ENCODE data around the gene SCGB1A1. TPM values are rescaled to one million over a fixed set of nuclear protein-coding genes. Genes with fewer than 3 reads are reported as not detected.

The SCGB1A1 gene
- total RNA-seq, 4 donors from 2014 or later, result not detected

GRCh38 chr11:62466444-62466843 is 47.6 kb downstream of the SCGB1A1 start:
- DNase-seq (ENCODE audit: low spot score in 2 of 2), result no peak
- no peaks in the 10 kb centered on the region for H3K36me3 ChIP-seq
- no peaks in the 10 kb centered on the region for H3K27me3 ChIP-seq
- H3K9me3 ChIP-seq, result no peaks in the 10 kb centered on the region
- H3K4me1 ChIP-seq, result peaks cover 19% of the 10 kb centered on the region
- TF ChIP-seq POLR2A (IDR thresholded peaks at IDR 0.05) (no peak), CTCF (IDR thresholded peaks at IDR 0.05) (no peak), EP300 (IDR thresholded peaks at IDR 0.05) (no peak), POLR2AphosphoS5 (IDR thresholded peaks at IDR 0.05) (no peak)
- no peak overlapping the region for H3K4me3 ChIP-seq
- H3K27ac ChIP-seq, result no peak overlapping the region
- 82% methylated on average over 2 of the region's 2 CpGs for WGBS

- Histone ChIP-seq H3K36me3 (no peaks in the 10 kb centered on the region), H3K9me3 (no peaks in the 10 kb centered on the region), H3K27ac (no peak overlapping the region), H3K27me3 (no peaks in the 10 kb centered on the region), H3K4me3 (no peak overlapping the region), H3K4me1 (peaks cover 6% of the 10 kb centered on the region)
- WGBS, result 75% methylated on average over 2 of the region's 2 CpGs
- DNase-seq (ENCODE audit: low spot score in 2 of 2), result no peak
- no peak for TF ChIP-seq POLR2A (IDR thresholded peaks at IDR 0.05)
- no peak for TF ChIP-seq POLR2AphosphoS5 (IDR thresholded peaks at IDR 0.05)
- TF ChIP-seq EP300 (IDR thresholded peaks at IDR 0.05), result no peak
- TF ChIP-seq CTCF (IDR thresholded peaks at IDR 0.05), result no peak
Observed at GRCh38 chr11:62468577-62468976, 49.7 kb downstream of the SCGB1A1 start.

DNA sequence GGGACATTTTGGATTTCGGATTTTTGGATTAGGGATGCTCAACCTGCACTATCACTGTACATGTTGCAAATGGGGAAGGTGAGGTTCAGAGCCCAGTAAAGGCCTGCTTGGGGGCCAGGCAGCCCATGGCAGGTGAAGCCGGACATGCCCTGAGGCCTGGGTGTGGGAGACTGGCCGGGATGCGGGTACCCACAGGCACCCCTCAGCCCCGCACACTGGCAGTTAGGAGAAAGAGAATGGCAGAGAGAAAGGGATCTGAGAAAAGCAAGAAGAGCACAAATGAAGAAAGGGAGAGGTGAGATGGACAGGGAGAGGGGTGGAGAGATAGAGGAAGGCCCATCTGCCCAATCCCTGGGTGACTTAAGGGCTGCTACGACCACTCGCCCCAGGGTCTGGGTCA is 52.8 kb downstream of the SCGB1A1 start:
- DNase-seq (ENCODE audit: low spot score in 2 of 2), result no peak
- Histone ChIP-seq H3K27ac (no peak overlapping the region), H3K4me3 (no peak overlapping the region), H3K9me3 (no peaks in the 10 kb centered on the region), H3K36me3 (no peaks in the 10 kb centered on the region), H3K27me3 (no peaks in the 10 kb centered on the region), H3K4me1 (peaks cover 6% of the 10 kb centered on the region)
- 95% methylated on average over 7 of the region's 7 CpGs for WGBS
- TF ChIP-seq EP300 (IDR thresholded peaks at IDR 0.05) (no peak), CTCF (IDR thresholded peaks at IDR 0.05) (no peak)

DNA sequence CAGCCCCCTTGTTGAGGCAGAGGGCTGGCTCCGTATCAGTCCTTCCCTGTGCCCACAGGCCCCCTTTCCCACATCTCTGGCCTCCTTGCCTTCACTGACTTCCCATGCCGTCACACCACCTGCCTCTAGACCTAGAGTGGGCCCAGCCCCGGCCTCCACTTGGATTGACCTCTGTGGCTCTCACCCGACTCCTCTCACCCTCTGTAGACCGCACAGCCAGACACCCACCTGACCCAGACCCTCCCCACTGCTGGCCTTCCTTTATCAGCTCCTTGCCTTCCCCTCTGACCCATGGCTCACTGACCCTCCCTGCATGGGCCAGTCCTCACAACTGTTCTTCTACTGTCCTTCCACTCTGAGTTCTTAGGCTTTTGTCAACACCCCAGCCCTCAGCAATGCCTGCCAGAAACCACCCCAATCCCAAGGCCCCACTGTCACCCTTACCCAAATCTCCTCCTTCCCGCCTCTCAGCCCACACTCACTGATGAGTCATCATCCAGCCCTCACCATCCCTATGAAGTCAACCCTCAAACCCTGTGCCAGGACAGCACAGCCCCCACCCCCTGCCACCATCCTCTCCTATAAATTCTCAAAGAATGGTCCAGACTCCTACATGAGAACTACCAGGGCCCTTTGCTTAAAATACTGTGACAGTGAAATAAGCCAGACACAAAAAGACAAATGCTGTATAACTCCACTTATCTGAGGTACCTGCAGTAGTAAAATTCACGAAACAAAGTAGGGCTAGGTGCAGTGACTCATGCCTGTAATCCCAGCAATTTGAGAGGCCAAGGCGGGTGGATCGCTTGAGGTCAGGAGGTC is 53.4 kb downstream of the SCGB1A1 start:
- no peak for DNase-seq (ENCODE audit: low spot score in 2 of 2)
- TF ChIP-seq POLR2AphosphoS5 (IDR thresholded peaks at IDR 0.05) (no peak), EP300 (IDR thresholded peaks at IDR 0.05) (no peak), POLR2A (IDR thresholded peaks at IDR 0.05) (no peak), CTCF (IDR thresholded peaks at IDR 0.05) (no peak)
- Histone ChIP-seq H3K9me3 (no peaks in the 10 kb centered on the region), H3K4me3 (no peak overlapping the region), H3K27ac (no peak overlapping the region), H3K36me3 (no peaks in the 10 kb centered on the region), H3K4me1 (peaks cover 6% of the 10 kb centered on the region), H3K27me3 (no peaks in the 10 kb centered on the region)
- WGBS, result 78% methylated on average over 9 of the region's 9 CpGs

Other genes starting within 250 kb of the SCGB1A1 start
- gene SCGB1D1, start 228.8 kb upstream of the SCGB1A1 start, total RNA-seq, result not detected
- gene SCGB2A1, start 210.4 kb upstream of the SCGB1A1 start, total RNA-seq, result 10 to 100 TPM in 1 of 4 donors, 1 to 10 TPM in 3; 3.9 to 37.4 (median 6.2) TPM
- gene SCGB1D2, start 176.8 kb upstream of the SCGB1A1 start, total RNA-seq, result 1,000 to 10,000 TPM in 1 of 4 donors, 100 to 1,000 TPM in 3; 278 to 1,370 (median 516) TPM
- gene SCGB2A2, start 148.9 kb upstream of the SCGB1A1 start, total RNA-seq, result 1,000 to 10,000 TPM in 3 of 4 donors, 100 to 1,000 TPM in 1; 737 to 2,318 (median 1,548) TPM
- gene SCGB1D4, start 120.0 kb upstream of the SCGB1A1 start, total RNA-seq, result not detected
- gene ASRGL1, start 81.6 kb upstream of the SCGB1A1 start, total RNA-seq, result 10 to 100 TPM in 1 of 4 donors, 1 to 10 TPM in 3; 2.5 to 10.5 (median 5.2) TPM
- 1,000 to 10,000 TPM; 1,174 to 1,475 (median 1,322) TPM for gene AHNAK, start 127.8 kb downstream of the SCGB1A1 start, total RNA-seq
- 1,000 to 10,000 TPM; 1,221 to 2,946 (median 2,495) TPM for gene EEF1G, start 154.9 kb downstream of the SCGB1A1 start, total RNA-seq
- 10 to 100 TPM in 3 of 4 donors, 1 to 10 TPM in 1; 8.0 to 16.3 (median 12.5) TPM for gene TUT1, start 172.5 kb downstream of the SCGB1A1 start, total RNA-seq
- gene MTA2, start 182.8 kb downstream of the SCGB1A1 start, total RNA-seq, result 100 to 1,000 TPM; 107 to 125 (median 110) TPM
- 10 to 100 TPM; 43.1 to 74.8 (median 55.8) TPM for gene EML3, start 193.7 kb downstream of the SCGB1A1 start, total RNA-seq
- 1 to 10 TPM in 3 of 4 donors, under 1 TPM in 1; 0.80 to 4.9 (median 2.3) TPM for gene ROM1, start 194.2 kb downstream of the SCGB1A1 start, total RNA-seq
- gene B3GAT3, start 203.0 kb downstream of the SCGB1A1 start, total RNA-seq, result 10 to 100 TPM; 29.9 to 54.1 (median 40.6) TPM
- 100 to 1,000 TPM in 2 of 4 donors, 10 to 100 TPM in 2; 76.0 to 118 (median 102) TPM for gene GANAB, start 227.6 kb downstream of the SCGB1A1 start, total RNA-seq
- gene INTS5, start 234.3 kb downstream of the SCGB1A1 start, total RNA-seq, result 10 to 100 TPM; 17.7 to 35.1 (median 31.4) TPM
- 10 to 100 TPM; 12.8 to 29.3 (median 25.7) TPM for gene C11orf98, start 246.2 kb downstream of the SCGB1A1 start, total RNA-seq
- 1 to 10 TPM; 2.8 to 6.0 (median 4.2) TPM for gene CSKMT, start 246.3 kb downstream of the SCGB1A1 start, total RNA-seq